ENCODE measurements around the gene FAM83C.

- TF ChIP-seq EP300 (IDR thresholded peaks at IDR 0.05) (no peak), CTCF (IDR thresholded peaks at IDR 0.05) (no peak), POLR2A (IDR thresholded peaks at IDR 0.05) (no peak)
Observed at GRCh38 chr20:35295058-35295457, 2.8 kb upstream of the FAM83C start.
